Lower lobe of right lung (tissue), 2 donors: ENCODE measurements around the gene KLHL25. TPM values are rescaled to one million over a fixed set of nuclear protein-coding genes. Genes with fewer than 3 reads are reported as not detected.

Experiments
- ATAC-seq, 2 donors: fragments of 200-7000 bp; cut with Tn5 transposase; one replicate each; pipeline ENCODE4 v1.9.1; 2020 to 2022; ENCODE audit warnings: mild to moderate bottlenecking in 2 of 2, moderate library complexity in 2 of 2
- DNase-seq: peaks from one replicate; pipeline ENCODE4 v3.0.0-alpha.2; 2020
- H3K27ac ChIP-seq: fragments of 200-600 bp; one replicate; pipeline ENCODE4 v1.8.0; 2022
- H3K27me3 ChIP-seq: fragments of 200-600 bp; one replicate; pipeline ENCODE4 v1.8.0; 2022; ENCODE audit warnings: low read depth
- H3K36me3 ChIP-seq: fragments of 200-600 bp; one replicate; pipeline ENCODE4 v1.8.0; 2022; ENCODE audit warnings: mild to moderate bottlenecking
- H3K4me1 ChIP-seq: fragments of 200-600 bp; one replicate; pipeline ENCODE4 v1.8.0; 2022
- H3K4me3 ChIP-seq: fragments of 200-600 bp; one replicate; pipeline ENCODE4 v1.8.0; 2022; ENCODE audit warnings: mild to moderate bottlenecking
- H3K9me3 ChIP-seq: fragments of 200-600 bp; one replicate; pipeline ENCODE4 v1.8.0; 2022
- intact Hi-C: fragments of 100-400 bp; cut with DNase I; formaldehyde crosslinking; loops from one replicate; pipeline ENCODE4 v1.11.0; 2022
- total RNA-seq: library from RNA; stranded (reverse); fragmentation: NEBNext Ultra II Directional; extraction: Animal tissue kit (Norgen Biotek cat#: 25700); gene quantifications from one replicate; pipeline ENCODE4 v1.2.1, GENCODE V29; 2021
- TF ChIP-seq, protein P1 (sequence below): fragments of 200-600 bp; IDR thresholded peaks from one replicate; pipeline ENCODE4 v1.8.0; 2022; ENCODE audit warnings: antibody characterized with exemption, mild to moderate bottlenecking
- donor health status: DM: no; HTN: yes; CAD: no; lungs with severe emphysema.

KLHL25 gene
- total RNA-seq, 1 donor from 2014 or later: 3.0 TPM

DNA sequence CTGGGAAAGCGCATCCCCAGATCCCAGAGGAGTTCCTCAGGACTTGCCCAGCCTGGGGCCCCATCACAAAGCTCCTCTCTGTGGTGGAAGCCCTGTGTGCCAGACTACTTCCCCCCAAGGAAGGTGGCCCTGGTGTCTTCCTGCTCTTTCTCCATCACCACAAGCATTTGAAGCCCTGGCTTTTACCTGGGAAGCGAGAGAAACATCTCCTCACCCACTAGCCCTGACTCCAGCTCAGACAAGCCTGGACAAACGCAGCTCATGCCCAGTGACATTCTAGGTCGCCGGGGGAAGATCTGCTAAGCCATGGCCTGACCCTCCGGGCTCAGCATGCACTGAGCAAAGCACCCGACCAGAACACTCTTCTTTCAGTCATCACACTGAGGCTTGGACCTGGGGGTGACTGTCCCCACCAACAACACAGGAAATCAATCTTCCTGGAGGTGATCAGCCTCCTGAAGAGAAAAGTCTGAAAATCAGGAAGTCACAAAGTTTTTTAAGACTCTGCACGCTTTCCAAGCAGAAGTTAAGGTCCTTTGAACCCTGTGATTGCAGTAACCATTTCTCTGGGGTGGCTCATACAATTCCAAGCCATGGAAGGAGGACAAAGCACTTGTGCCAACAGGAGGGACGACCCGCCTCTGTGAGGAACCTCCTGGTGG lies 40.8 kb downstream of the KLHL25 start:
- H3K4me1 ChIP-seq: peaks cover 24% of the 10 kb centered on the region
- intact Hi-C loops: no loop called here
- no peak overlapping the region for H3K4me3 ChIP-seq
- ATAC-seq: no peak
- H3K27me3 ChIP-seq: no peaks in the 10 kb centered on the region
- H3K9me3 ChIP-seq: no peaks in the 10 kb centered on the region
- no peak overlapping the region for H3K27ac ChIP-seq
- H3K36me3 ChIP-seq: peaks cover 8% of the 10 kb centered on the region
- no peak for DNase-seq
- TF ChIP-seq, protein P1, sequence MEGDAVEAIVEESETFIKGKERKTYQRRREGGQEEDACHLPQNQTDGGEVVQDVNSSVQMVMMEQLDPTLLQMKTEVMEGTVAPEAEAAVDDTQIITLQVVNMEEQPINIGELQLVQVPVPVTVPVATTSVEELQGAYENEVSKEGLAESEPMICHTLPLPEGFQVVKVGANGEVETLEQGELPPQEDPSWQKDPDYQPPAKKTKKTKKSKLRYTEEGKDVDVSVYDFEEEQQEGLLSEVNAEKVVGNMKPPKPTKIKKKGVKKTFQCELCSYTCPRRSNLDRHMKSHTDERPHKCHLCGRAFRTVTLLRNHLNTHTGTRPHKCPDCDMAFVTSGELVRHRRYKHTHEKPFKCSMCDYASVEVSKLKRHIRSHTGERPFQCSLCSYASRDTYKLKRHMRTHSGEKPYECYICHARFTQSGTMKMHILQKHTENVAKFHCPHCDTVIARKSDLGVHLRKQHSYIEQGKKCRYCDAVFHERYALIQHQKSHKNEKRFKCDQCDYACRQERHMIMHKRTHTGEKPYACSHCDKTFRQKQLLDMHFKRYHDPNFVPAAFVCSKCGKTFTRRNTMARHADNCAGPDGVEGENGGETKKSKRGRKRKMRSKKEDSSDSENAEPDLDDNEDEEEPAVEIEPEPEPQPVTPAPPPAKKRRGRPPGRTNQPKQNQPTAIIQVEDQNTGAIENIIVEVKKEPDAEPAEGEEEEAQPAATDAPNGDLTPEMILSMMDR: no peak

DNA sequence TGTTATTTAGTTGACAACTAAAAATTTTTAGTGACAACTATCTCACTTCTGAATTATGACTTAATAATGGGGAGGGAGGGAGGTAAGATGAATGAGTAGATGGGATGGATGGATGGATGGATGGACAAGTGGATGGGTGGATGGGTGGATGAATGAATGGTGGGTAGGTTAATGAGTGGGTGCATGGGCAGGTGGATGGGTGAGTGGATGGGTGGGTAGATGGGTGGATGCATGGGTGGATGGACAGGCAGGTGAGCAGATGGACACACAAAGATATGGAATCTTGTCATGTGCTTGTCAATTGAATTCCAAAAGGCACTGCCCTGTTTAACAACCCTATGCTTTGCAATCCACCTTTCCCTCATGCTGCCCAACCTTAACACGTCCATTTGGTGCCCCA lies 41.5 kb downstream of the KLHL25 start:
- H3K36me3 ChIP-seq: peaks cover 14% of the 10 kb centered on the region
- no peaks in the 10 kb centered on the region for H3K27me3 ChIP-seq
- TF ChIP-seq, protein P1: no peak
- intact Hi-C loops: no loop called here
- no peak for DNase-seq
- no peak overlapping the region for H3K4me3 ChIP-seq
- no peak overlapping the region for H3K27ac ChIP-seq
- peaks cover 29% of the 10 kb centered on the region for H3K4me1 ChIP-seq
- no peak for ATAC-seq
- H3K9me3 ChIP-seq: no peaks in the 10 kb centered on the region

DNA sequence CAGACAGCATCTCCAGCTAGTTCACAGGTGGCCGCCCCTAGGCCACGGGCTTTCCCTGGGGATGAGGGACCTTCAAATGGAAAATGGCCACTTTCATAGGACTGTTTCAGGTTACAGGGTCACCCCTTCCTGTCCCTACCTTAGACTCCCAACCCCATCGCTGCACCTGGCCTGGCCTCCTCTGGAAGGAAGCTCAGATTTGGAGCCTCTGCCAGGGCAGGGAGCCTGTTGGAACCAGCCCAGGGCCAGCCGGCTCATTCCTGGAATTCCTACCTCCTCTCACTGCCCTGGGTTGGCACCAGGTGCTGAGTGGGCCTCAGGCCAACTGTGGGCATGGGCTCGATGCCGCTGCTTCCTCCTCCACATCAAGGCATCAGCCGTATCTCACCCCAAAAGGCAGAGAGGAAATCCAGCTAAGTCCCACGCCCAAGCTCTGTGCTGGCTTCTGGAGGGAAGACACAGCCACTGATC lies 42.2 kb downstream of the KLHL25 start:
- peaks cover 29% of the 10 kb centered on the region for H3K4me1 ChIP-seq
- peak; percentile 78 for DNase-seq
- H3K27ac ChIP-seq: no peak overlapping the region
- intact Hi-C loops: no loop called here
- H3K4me3 ChIP-seq: no peak overlapping the region
- peaks cover 22% of the 10 kb centered on the region for H3K36me3 ChIP-seq
- no peaks in the 10 kb centered on the region for H3K27me3 ChIP-seq
- H3K9me3 ChIP-seq: no peaks in the 10 kb centered on the region
- peak; percentile 46 to 65 for ATAC-seq
- TF ChIP-seq, protein P1: no peak

DNA sequence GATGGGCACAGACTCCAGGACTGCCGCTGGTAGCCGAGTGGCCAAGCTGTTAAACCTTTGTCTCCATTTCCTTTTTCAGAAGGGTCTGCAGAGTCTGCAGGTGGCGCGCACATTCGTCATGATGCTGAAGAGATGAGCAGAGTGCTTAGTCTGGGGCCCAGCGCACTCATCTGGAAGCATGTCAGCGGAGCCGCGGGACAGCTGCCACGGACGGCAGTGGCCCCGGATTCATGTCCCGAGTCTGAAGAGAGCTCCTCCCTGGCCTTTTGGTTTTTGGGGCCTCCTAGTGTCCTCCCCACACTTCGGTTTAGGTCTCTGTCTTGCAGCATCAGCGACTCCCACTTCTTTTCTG lies 42.6 kb downstream of the KLHL25 start:
- Histone ChIP-seq H3K9me3 (no peaks in the 10 kb centered on the region), H3K4me3 (no peak overlapping the region), H3K4me1 (peaks cover 29% of the 10 kb centered on the region), H3K36me3 (peaks cover 26% of the 10 kb centered on the region), H3K27ac (no peak overlapping the region), H3K27me3 (no peaks in the 10 kb centered on the region)
- TF ChIP-seq, protein P1: no peak
- intact Hi-C loops: no loop called here
- ATAC-seq (peak in 1 of 2 donors; percentile 2), DNase-seq (no peak)

DNA sequence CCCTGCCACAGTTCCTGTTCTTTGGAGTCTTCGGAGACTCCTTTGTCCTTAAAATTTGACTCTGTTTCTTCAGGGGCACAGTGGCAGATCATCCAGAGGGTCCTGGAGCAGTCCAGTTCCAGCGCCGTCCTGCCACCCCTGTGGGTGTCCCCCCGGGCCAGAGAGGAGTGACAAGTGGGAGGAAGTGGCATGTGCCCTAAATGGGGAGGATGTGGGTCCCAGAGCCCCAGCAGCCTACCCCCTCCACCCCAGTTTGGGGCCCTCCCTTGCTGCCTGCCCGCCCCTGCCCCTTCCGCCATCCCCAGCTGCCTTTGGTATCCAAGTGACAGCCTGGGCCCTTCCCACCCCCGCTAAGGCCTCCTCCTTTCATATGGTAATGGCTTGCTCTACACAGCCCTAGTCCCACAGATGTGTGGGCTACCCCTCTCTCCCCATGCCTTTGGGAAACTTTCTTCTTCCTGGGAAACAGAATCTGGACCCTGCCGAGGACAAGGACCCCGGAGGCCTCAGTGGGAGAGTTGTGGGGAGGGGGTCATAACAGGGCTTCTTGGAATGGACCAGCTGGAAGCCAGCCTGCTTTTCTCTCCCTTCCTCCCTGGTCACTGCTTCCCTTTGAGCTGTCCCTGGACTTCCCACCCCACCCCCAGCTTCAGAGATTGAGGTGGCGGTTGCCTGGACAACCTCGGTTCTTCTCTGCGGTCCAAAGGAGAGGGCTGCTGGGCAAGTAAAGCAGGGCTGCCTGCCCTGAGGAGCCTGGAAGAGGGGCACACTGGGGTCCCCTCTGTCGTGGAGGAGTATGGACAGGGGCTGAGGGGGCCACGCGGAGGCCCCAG lies 43.2 kb downstream of the KLHL25 start:
- peak overlapping the region; percentile 73 for H3K27ac ChIP-seq
- intact Hi-C loops: no loop called here
- no peak overlapping the region for H3K4me3 ChIP-seq
- no peaks in the 10 kb centered on the region for H3K27me3 ChIP-seq
- H3K36me3 ChIP-seq: peaks cover 32% of the 10 kb centered on the region
- DNase-seq (no peak), ATAC-seq (peak; percentile 24 to 29)
- H3K4me1 ChIP-seq: peaks cover 29% of the 10 kb centered on the region
- no peaks in the 10 kb centered on the region for H3K9me3 ChIP-seq
- TF ChIP-seq, protein P1: no peak
